KMS-11 (cell line): Measurements from ENCODE around the gene PTGR3.

Experiments
- H2AFZ ChIP-seq: fragments of 200-600 bp; sonication (generic); 2 replicates; pipeline ENCODE4 v1.6.1; 2016; ENCODE audit warnings: antibody characterized with exemption, mixed run types, low read depth
- H3K27ac ChIP-seq: fragments of 200-600 bp; sonication (generic); 2 replicates; pipeline ENCODE4 v1.6.1; 2016; ENCODE audit warnings: mild to moderate bottlenecking, mixed run types
- H3K27me3 ChIP-seq: fragments of 200-600 bp; sonication (generic); 2 replicates; pipeline ENCODE4 v1.6.1; 2017; ENCODE audit warnings: mild to moderate bottlenecking, low read depth, mixed run types, moderate library complexity; ENCODE audit not compliant: insufficient read depth
- H3K36me3 ChIP-seq: fragments of 200-600 bp; sonication (generic); 2 replicates; pipeline ENCODE4 v1.6.1; 2017; ENCODE audit warnings: mild to moderate bottlenecking, mixed run types; ENCODE audit not compliant: insufficient read depth
- H3K4me1 ChIP-seq: fragments of 200-600 bp; sonication (generic); 2 replicates; pipeline ENCODE4 v1.6.1; 2016; ENCODE audit warnings: mild to moderate bottlenecking, low read depth, mixed run types; ENCODE audit not compliant: poor library complexity, severe bottlenecking
- H3K4me2 ChIP-seq: fragments of 200-600 bp; sonication (generic); 2 replicates; pipeline ENCODE4 v1.7.0; 2016; ENCODE audit warnings: mild to moderate bottlenecking, mixed run types
- H3K4me3 ChIP-seq: fragments of 200-600 bp; sonication (generic); IDR thresholded peaks from 2 replicates; pipeline ENCODE4 v1.6.1; 2017; ENCODE audit warnings: low read depth, low read length, mixed read lengths; ENCODE audit not compliant: insufficient read depth
- H3K79me2 ChIP-seq: fragments of 200-600 bp; sonication (generic); 2 replicates; pipeline ENCODE4 v1.6.1; 2016; ENCODE audit warnings: low read depth, mixed run types; ENCODE audit not compliant: insufficient read depth
- H3K9ac ChIP-seq: fragments of 200-600 bp; sonication (generic); 2 replicates; pipeline ENCODE4 v1.6.1; 2016; ENCODE audit warnings: mild to moderate bottlenecking, mixed run types
- H4K20me1 ChIP-seq: fragments of 200-600 bp; sonication (generic); 2 replicates; pipeline ENCODE4 v1.6.1; 2016; ENCODE audit warnings: mild to moderate bottlenecking, mixed run types; ENCODE audit not compliant: insufficient read depth
- TF ChIP-seq, protein P1 (sequence below): fragments of 200-600 bp; sonication (generic); conservative IDR thresholded peaks from 2 replicates; pipeline ENCODE4 v1.6.1; 2017; ENCODE audit warnings: low read depth, mild to moderate bottlenecking, antibody characterized with exemption, low read length, moderate library complexity, mixed read lengths

Gene PTGR3

DNA sequence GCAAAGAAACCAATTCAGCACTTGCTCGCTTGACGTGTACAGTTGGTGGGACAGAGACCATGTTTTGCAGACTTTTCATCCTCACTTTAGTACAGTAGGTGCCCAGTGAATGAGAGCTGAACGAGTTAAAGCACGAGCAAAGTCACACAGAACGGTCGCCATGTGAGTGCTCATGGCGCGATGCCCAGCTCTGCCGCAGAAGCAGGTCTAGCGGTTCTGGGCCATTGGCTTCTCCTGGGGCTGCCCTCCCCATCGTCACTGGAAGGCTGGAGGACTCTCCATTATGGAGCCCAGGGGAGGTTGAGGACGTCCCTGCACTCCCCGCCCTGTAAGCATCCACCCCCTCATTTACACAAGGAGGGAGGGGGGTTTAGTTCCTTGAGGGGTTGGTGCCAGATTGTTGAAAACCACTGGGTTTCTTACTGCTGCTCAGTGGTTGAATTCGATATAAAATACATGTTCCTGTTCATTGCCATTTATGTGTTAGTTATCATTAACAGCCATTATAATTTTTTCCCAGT is 24.9 kb downstream of the PTGR3 start:
- Histone ChIP-seq H4K20me1 (no peaks in the 10 kb centered on the region), H3K27me3 (no peaks in the 10 kb centered on the region), H3K4me3 (no peak overlapping the region), H2AFZ (no peak overlapping the region), H3K4me1 (no peaks in the 10 kb centered on the region), H3K4me2 (no peak overlapping the region), H3K79me2 (no peaks in the 10 kb centered on the region), H3K36me3 (no peaks in the 10 kb centered on the region), H3K27ac (no peak overlapping the region), H3K9ac (no peak overlapping the region)
- TF ChIP-seq, protein P1, sequence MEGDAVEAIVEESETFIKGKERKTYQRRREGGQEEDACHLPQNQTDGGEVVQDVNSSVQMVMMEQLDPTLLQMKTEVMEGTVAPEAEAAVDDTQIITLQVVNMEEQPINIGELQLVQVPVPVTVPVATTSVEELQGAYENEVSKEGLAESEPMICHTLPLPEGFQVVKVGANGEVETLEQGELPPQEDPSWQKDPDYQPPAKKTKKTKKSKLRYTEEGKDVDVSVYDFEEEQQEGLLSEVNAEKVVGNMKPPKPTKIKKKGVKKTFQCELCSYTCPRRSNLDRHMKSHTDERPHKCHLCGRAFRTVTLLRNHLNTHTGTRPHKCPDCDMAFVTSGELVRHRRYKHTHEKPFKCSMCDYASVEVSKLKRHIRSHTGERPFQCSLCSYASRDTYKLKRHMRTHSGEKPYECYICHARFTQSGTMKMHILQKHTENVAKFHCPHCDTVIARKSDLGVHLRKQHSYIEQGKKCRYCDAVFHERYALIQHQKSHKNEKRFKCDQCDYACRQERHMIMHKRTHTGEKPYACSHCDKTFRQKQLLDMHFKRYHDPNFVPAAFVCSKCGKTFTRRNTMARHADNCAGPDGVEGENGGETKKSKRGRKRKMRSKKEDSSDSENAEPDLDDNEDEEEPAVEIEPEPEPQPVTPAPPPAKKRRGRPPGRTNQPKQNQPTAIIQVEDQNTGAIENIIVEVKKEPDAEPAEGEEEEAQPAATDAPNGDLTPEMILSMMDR: no peak

DNA sequence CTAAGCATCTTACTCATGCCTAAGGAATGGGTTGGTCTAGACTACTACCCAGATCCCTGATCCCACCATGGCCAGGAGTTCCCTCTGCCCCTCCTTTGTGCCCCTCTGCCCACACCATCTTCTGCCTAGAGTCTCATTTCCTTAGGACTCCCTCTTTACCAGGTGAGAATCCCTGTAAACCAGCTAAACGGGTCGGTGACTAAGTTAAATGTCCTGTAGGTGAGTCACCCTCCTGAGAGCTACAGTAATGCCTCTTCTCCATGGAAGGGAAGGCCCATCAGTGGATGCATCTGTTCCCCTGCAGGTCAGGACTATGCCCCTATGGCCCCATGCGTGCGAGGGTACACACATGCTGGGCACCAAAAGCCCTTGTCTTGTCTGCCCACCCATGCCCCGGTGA is 25.4 kb downstream of the PTGR3 start:
- no peak overlapping the region for H3K4me2 ChIP-seq
- TF ChIP-seq, protein P1: no peak
- H3K4me3 ChIP-seq: no peak overlapping the region
- no peaks in the 10 kb centered on the region for H3K27me3 ChIP-seq
- no peak overlapping the region for H3K27ac ChIP-seq
- H3K9ac ChIP-seq: no peak overlapping the region
- H2AFZ ChIP-seq: no peak overlapping the region
- H4K20me1 ChIP-seq: no peaks in the 10 kb centered on the region
- no peaks in the 10 kb centered on the region for H3K36me3 ChIP-seq
- H3K4me1 ChIP-seq: no peaks in the 10 kb centered on the region
- H3K79me2 ChIP-seq: no peaks in the 10 kb centered on the region

DNA sequence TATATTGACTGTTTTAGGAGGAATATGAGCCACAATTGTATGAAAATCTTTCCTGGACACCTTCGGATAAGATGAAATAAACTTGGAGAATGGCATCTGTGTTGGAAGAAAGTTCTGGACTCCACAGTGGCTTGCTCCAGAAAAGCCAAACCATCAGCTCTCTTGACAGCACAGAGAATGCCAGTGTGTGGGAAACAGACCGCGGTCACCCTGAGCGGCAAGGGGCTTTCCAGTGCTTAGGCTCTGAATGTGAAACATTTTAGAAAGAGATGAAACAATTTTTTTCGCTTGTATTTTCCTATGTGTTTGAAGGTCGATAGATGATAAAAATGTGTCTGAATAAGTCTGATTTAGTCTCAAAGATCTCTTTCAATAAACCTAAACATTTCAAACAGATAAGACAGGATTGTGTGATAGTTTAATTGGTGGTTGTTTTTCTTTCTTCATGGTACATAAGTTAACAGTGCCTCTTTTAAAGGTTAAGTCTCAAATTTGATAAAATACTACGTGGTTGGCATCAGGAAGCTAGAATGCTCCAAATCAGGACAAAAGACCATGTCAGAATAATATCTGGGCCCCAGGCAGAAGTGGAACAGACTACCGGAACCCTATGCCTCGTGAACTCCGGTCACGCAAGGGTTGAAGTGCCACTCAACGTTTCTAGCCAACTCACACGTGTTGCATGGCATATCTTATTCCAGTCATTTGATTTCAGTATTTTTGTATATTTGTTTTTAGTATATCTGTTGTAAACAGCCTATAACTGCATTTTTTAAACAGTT is 28.9 kb downstream of the PTGR3 start:
- no peak overlapping the region for H3K27ac ChIP-seq
- TF ChIP-seq, protein P1: no peak
- H4K20me1 ChIP-seq: no peaks in the 10 kb centered on the region
- H2AFZ ChIP-seq: no peak overlapping the region
- H3K79me2 ChIP-seq: no peaks in the 10 kb centered on the region
- H3K4me2 ChIP-seq: no peak overlapping the region
- H3K4me3 ChIP-seq: no peak overlapping the region
- H3K4me1 ChIP-seq: no peaks in the 10 kb centered on the region
- no peaks in the 10 kb centered on the region for H3K36me3 ChIP-seq
- H3K9ac ChIP-seq: no peak overlapping the region
- no peaks in the 10 kb centered on the region for H3K27me3 ChIP-seq

DNA sequence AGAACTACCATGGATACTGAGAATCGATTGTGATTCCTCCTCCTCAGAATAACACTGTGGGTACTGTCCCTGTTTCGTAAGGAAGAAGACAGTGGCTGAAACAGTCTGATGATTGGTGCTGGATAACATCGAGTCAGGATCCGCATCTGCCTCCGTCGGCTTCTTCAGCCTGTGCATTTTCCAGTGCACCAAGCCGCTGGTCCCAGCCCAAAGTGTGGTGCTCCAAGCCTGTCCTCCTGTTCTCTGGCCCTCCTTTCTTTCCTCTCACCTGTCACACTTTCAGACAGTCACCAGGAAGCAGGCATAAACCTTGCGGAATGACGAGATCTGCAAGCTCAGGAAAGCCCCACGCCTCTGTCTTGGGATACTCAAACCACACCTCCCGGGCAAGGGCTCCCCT is 30.6 kb downstream of the PTGR3 start:
- no peaks in the 10 kb centered on the region for H3K36me3 ChIP-seq
- H3K27ac ChIP-seq: no peak overlapping the region
- no peak overlapping the region for H2AFZ ChIP-seq
- no peaks in the 10 kb centered on the region for H3K4me1 ChIP-seq
- H3K4me3 ChIP-seq: no peak overlapping the region
- no peaks in the 10 kb centered on the region for H3K79me2 ChIP-seq
- no peaks in the 10 kb centered on the region for H4K20me1 ChIP-seq
- TF ChIP-seq, protein P1: no peak
- no peaks in the 10 kb centered on the region for H3K27me3 ChIP-seq
- no peak overlapping the region for H3K4me2 ChIP-seq
- no peak overlapping the region for H3K9ac ChIP-seq
